Measurements from ENCODE around the gene GPR34.
"Not testable (repeated sequence)": the region's sequence is repeated elsewhere in the genome, so short reads cannot be mapped to it uniquely, and the experiment has no call there.

The GPR34 gene

DNA sequence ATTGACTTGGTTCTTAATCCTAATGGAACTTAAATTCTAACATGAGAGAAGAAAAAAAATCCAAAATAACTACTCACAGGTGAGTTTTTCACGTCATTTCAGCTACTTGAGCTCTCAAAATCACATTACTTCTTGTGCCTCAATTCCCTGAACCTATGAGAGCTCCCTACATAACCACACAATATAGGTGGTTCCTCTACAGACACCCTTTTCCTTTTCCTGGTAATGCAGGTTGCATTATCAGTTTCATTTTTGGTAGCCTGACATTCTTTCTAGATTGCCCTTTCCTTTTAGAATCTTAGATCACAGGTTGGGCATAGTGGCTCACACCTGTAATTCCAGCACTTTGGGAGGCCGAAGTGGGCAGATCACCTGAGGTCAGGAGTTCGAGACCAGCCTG, 4.3 kb downstream of the GPR34 start:
- no peak for DNase-seq (ENCODE audit: low read depth in 2 of 2)

DNA sequence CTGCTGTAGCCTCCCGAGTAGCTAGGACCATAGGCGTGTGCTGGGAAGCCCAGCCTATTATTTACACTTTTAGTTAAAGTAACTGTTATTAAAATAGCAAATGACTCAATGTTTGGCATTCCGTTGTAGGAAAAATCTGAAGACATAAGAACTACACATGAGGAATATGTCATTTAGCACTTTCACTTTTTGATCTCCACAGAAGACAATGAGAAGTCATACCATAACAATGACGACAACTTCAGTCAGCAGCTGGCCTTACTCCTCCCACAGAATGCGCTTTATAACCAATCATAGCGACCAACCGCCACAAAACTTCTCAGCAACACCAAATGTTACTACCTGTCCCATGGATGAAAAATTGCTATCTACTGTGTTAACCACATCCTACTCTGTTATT, 6.7 kb downstream of the GPR34 start:
- DNase-seq (ENCODE audit: low read depth in 2 of 2), result peak in 1 of 2 donors; percentile 4

- DNase-seq (ENCODE audit: low read depth in 2 of 2), result no peak
Observed at GRCh38 chrX:41703574-41704029, 14.8 kb downstream of the GPR34 start.

- no peak for DNase-seq (ENCODE audit: low read depth in 2 of 2)
Observed at GRCh38 chrX:41705042-41705441, 16.3 kb downstream of the GPR34 start.

DNA sequence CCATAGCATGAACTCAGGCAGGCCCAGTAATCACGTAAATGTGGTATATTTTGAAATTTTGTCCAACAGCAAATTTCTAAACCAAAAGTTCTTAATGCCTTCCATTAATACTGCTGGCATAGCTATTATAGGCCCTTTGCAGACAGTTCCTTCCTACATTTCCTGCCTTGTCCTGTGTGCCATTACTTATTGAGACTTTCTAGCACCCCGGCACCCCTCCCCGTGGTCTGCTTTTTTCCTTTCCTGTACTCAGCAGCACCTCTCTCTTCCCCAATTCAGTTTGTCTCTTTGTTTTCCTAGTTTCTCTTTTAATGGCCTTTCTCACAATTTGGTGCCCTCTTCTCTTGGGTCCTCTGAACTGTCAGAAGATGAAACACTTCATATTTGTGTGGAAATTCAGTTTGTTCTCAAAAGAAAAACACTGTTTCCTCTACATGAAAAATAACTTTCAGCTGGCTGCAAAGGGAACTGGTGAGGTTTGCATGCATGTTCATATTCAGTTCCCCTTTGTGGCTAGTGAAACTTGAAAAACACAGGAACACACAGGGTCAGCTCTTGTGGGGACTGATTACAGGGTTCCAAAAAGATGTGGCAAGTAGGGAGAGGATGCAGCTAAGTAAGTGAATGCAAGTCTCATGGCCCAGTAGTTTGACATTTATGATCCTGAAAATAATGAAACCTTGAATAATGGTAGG, 17.1 kb downstream of the GPR34 start:
- DNase-seq (ENCODE audit: low read depth in 2 of 2), result no peak

DNA sequence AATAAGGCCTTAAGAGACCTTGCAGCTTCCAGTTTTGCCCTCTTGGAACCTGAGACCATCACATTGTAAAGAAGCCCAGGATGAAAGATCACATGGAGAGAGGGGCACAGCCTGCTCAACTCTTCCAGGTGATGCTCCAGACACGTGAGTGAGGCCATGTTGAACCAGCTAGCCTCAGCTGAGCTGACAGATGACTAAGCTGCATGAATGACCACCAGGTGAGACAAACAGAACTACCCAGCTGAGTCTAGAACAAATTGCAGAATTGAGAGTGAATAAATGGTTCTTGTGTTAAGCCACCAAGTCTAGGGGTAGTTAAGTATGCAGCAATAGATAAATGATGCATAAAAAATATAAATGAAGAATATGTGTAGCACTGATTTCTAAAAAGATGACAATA, 18.4 kb downstream of the GPR34 start:
- no peak for DNase-seq (ENCODE audit: low read depth in 2 of 2)

- no peak for DNase-seq (ENCODE audit: low read depth in 2 of 2)
Observed at GRCh38 chrX:41708486-41708885, 19.7 kb downstream of the GPR34 start.

DNA sequence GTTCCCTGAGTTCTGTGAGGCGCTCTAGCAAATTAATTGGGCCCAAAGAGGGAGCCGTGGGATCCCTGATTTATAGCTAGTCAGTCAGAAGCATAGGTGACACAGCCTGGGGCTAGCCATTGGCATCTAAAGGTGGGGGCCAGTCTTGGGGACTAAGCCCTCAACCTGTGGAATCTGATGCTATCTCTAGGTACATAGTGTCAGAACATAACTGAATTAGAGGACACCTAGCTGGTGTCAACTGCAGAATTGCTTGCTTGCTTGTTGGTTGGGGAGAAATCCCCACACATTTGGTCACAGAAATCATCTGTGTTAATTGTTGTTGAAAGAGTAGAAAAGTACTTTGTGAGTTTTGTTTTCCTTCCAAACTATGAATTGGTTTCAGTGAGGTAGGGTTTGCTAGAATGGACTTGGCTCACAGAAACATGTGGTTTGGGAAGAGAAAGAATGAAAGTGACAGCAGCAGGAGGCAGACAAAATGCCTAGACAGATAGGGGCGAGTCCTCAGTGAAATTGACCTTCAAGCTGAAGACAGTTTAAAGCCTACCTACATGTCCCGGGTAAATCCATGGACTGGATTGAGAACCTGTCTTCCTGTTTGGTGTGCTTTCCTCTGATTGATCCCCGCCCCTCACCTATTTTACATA, 22.4 kb downstream of the GPR34 start:
- DNase-seq (ENCODE audit: low read depth in 2 of 2), result no peak

GRCh38 chrX:41716222-41716621, 27.4 kb downstream of the GPR34 start:
- DNase-seq (ENCODE audit: low read depth in 2 of 2), result no peak

DNA sequence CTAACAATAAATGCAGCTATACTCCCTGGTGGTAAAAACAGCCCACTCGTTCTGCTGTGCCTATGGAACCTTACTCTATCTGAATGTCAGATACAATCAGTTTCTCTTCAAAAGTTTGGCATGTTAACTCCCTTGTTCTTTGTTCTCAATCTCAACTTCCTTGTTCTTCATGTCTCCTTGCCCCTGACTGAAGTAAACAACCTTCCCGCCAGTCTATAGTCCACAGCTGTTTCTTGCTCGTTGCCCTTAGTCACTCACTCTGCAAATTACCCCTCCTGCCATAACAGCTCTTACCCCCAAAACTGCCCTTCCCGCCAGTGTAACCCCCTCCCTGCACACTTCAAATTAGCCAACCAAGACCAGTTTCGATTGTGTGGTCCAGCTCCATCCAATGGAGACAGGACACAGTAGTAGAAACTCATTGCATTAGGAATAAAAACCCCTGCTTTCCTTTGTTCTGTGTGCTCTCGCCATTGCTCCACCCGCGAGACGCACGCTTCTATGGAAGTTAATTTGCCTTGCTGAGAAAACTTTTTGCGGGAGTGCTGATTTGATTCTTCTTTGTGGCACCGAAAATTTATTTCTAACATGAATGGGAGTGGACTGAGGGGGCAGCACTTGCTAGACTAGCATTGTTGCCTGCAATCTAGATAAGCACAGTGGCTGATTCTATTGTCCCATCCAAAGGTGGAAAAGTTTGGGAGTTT, 28.1 kb downstream of the GPR34 start:
- DNase-seq (ENCODE audit: low read depth in 2 of 2), result no peak

- DNase-seq (ENCODE audit: low read depth in 2 of 2), result no peak
Observed at GRCh38 chrX:41718481-41719235, 29.9 kb downstream of the GPR34 start.

- DNase-seq (ENCODE audit: low read depth in 2 of 2), result not testable (repeated sequence)
Observed at GRCh38 chrX:41719610-41720009, 30.8 kb downstream of the GPR34 start.

DNA sequence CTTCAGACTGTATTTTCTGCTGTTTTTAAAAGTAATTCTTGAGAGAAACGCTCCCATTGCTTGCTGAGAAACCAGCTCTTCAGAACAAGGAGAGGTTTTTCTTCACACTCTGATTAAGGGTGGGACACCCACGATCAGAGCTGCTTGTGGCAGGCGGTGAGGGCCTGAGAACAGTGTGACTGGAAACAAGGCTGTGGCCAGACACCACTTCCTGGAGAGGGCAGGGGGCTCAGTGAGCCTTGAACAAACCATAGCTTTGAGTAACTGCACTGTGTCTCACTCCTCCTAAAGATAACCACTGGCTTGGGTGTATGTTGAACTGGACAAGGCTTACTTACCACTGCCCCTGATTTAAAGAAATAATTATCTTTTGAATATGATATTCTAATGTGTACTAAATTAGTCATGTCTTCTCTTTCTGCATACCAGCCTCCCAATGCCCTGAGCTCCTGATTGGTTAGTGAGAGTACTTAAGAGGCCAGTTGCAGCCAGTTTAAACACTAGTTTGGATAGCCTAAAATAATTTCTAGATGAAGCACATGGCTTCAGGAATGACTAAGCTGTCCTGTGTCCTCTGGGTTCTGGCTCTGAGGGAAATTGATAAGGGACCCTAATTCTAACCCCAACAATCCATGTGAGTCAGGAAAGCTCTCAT, 31.5 kb downstream of the GPR34 start:
- peak; percentile 51 to 52 for DNase-seq (ENCODE audit: low read depth in 2 of 2)

DNA sequence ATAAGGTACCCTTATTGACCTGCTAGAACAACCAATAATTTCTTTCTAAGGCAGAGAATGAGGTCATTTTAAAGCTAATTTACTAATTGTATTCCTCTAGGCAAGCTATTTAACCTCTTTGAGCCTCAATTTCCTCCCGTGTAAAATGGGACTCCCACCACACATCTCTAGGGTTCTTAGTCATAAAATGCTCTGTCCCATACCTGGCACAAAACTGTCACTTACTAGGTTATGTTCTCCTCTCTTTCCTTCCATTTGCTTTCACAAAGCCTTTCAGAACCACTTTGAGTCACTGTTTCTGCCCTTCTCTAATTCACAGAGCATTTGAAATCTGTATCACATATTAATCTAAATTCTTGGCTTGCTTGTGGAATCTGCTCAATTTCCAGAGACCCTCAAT, 32.8 kb downstream of the GPR34 start:
- no peak for DNase-seq (ENCODE audit: low read depth in 2 of 2)

DNA sequence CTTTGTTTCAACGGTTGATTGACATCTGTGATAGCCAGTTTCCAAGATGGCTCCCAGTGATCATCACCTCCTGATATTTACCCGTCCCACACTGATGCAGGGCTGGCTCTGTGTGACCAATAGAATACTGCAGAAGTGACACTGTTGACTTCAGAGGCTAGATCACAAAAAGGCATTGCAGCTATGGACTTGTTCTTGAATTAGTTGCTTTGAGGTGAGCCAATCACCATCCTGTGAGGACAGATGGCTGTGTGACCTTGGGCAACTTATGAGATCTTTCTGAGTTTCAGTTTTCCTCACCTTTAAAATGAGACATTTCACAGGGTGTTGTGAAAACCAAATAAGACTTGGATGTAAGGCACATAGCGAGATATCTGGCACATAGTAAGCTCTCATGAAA, 33.4 kb downstream of the GPR34 start:
- DNase-seq (ENCODE audit: low read depth in 2 of 2), result no peak

GRCh38 chrX:41722816-41723618, 34.2 kb downstream of the GPR34 start:
- no peak for DNase-seq (ENCODE audit: low read depth in 2 of 2)

DNA sequence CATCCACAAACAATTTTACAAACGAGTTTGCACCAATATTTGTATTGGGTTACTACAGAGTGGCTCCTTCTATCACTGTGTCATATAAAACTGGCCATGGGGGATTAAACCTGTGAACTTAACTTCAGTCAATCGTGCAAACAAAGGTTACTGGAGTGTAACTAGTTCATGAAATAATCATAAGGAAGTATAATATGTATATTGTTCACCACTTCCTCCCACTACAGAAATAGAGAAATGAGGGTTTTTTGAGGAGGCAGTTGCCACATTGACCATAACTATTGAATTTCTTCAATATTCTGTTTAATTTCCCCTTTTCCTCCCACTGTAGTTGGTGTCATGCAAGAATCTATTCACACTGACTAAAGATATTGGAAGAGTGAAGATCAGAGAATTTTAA, 35.1 kb downstream of the GPR34 start, which contains the start of gene GPR82:
Gene GPR82 (plus strand): TSS at position 356 of the 400 bp plus-strand sequence. CDS start 2,846 bp downstream, outside the sequence.
- no peak for DNase-seq (ENCODE audit: low read depth in 2 of 2)

DNA sequence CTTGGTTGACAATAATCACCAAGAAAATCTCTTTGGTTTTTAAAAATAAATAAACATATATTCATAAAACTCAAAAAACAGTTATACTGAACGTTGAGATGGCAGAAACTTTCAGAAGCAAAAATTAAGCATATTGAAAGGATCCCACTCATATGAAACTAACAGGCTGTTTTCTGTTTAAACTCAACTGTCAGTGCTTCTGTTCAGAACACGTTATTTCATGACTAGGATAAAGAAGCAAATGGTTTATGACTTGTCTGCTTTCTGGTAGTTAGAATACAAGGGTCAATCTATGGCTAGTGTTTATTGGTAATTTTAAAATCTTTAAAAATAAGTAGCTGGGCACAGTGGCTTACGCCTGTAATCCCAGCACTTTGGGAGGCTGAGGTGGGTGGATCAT, 39.4 kb downstream of the GPR34 start:
- DNase-seq (ENCODE audit: low read depth in 2 of 2), result no peak

- DNase-seq (ENCODE audit: low read depth in 2 of 2), result no peak
Observed at GRCh38 chrX:41730081-41730480, 41.3 kb downstream of the GPR34 start.

- DNase-seq (ENCODE audit: low read depth in 2 of 2), result no peak
Observed at GRCh38 chrX:41732260-41732659, 43.5 kb downstream of the GPR34 start.

GRCh38 chrX:41733939-41734338, 45.2 kb downstream of the GPR34 start:
- no peak for DNase-seq (ENCODE audit: low read depth in 2 of 2)

Measured in stimulated activated CD8-positive, alpha-beta memory T cell treated with anti-CD3 and anti-CD28 coated beads, Interleukin-15, amount 100 ng/mL, for 48 hours (primary cell).